ENCODE data around the gene C6orf89.

- TF ChIP-seq CTCF (IDR thresholded peaks at IDR 0.05) (no peak), POLR2A (IDR thresholded peaks at IDR 0.05) (no peak), POLR2AphosphoS5 (IDR thresholded peaks at IDR 0.05; ENCODE audit: insufficient read depth in 1 of 2, low read depth in 1 of 2) (no peak)
These were observed 22.8 kb upstream of the C6orf89 start for GRCh38 chr6:36862848-36863382.

Data from vagina (tissue), 2 donors.